ENCODE results near the gene SINHCAF. TPM values are rescaled to one million over a fixed set of nuclear protein-coding genes. Genes with fewer than 3 reads are reported as not detected.

Gene SINHCAF
- polyA plus RNA-seq, 1 donor from 2014 or later, result 80.5 TPM

DNA sequence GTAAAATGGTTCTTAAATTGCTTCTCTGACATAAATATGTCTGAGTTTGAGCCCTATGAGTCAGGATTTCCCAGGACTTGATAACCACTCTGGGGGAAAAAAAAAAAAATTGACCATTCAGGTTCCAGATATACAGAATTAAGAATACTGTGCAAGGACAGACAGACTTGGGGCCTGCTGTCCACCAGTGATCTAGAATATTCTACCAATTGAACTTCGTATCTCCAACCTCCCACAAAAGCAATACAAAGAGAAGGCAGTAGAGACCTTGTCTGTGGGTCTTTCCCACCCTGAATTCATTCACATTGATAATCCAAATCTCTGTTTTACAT lies 4.1 kb downstream of the SINHCAF start:
- no peak overlapping the region for H3K27ac ChIP-seq (ENCODE audit: low read length)
- peaks cover 2% of the 10 kb centered on the region for H3F3A ChIP-seq (ENCODE audit: insufficient read depth, low read length, poor library complexity, severe bottlenecking)
- H3K36me3 ChIP-seq (ENCODE audit: insufficient read depth, low read length), result no peaks in the 10 kb centered on the region
- peak overlapping the region; percentile 75 for H3K4me2 ChIP-seq (ENCODE audit: low read length)
- H4K20me1 ChIP-seq (ENCODE audit: insufficient read depth), result no peaks in the 10 kb centered on the region
- H2AFZ ChIP-seq (ENCODE audit: low read depth, low read length), result no peak overlapping the region
- TF ChIP-seq RAD21 (conservative IDR thresholded peaks at IDR 0.05), result no peak
- TF ChIP-seq EP300 (conservative IDR thresholded peaks at IDR 0.05; ENCODE audit: poor library complexity, severe bottlenecking), result no peak
- TF ChIP-seq SMC3 (conservative IDR thresholded peaks at IDR 0.05; ENCODE audit: poor library complexity), result no peak
- TF ChIP-seq POLR2AphosphoS5 (IDR thresholded peaks at IDR 0.05), result no peak
- TF ChIP-seq REST (IDR thresholded peaks at IDR 0.05; ENCODE audit: borderline replicate concordance), result no peak
- TF ChIP-seq EZH2 (IDR thresholded peaks at IDR 0.05; ENCODE audit: borderline replicate concordance, insufficient read depth, low read length, poor library complexity, severe bottlenecking), result no peak
- TF ChIP-seq MXI1 (conservative IDR thresholded peaks at IDR 0.05; ENCODE audit: poor library complexity, severe bottlenecking), result no peak
- TF ChIP-seq CTCF (IDR thresholded peaks at IDR 0.05; ENCODE audit: poor library complexity, severe bottlenecking), result no peak
- TF ChIP-seq TAF1 (IDR thresholded peaks at IDR 0.05; ENCODE audit: low read depth), result no peak
- no peak overlapping the region for H3K9ac ChIP-seq (ENCODE audit: low read length)
- no peaks in the 10 kb centered on the region for H3K9me2 ChIP-seq (ENCODE audit: insufficient read depth, low read length)
- H3K27me3 ChIP-seq (ENCODE audit: insufficient read depth, low read depth, low read length), result no peaks in the 10 kb centered on the region
- peaks cover 71% of the 10 kb centered on the region for H3K79me2 ChIP-seq (replicated peaks; ENCODE audit: insufficient read depth, low read length)
- H3K4me3 ChIP-seq (ENCODE audit: low read length), result peak overlapping the region; percentile 90
- no peaks in the 10 kb centered on the region for H3K9me3 ChIP-seq (ENCODE audit: low read length)

- Histone ChIP-seq H3K79me2 (replicated peaks; ENCODE audit: insufficient read depth, low read length) (peaks cover 76% of the 10 kb centered on the region), H2AFZ (ENCODE audit: low read depth, low read length) (no peak overlapping the region), H4K20me1 (ENCODE audit: insufficient read depth) (no peaks in the 10 kb centered on the region), H3K4me2 (ENCODE audit: low read length) (no peak overlapping the region), H3K9ac (ENCODE audit: low read length) (no peak overlapping the region), H3K4me3 (ENCODE audit: low read length) (peak overlapping the region; percentile 90), H3K27me3 (ENCODE audit: insufficient read depth, low read depth, low read length) (no peaks in the 10 kb centered on the region), H3K27ac (ENCODE audit: low read length) (no peak overlapping the region), H3K36me3 (ENCODE audit: insufficient read depth, low read length) (no peaks in the 10 kb centered on the region), H3K9me2 (ENCODE audit: insufficient read depth, low read length) (no peaks in the 10 kb centered on the region), H3K9me3 (ENCODE audit: low read length) (no peaks in the 10 kb centered on the region), H3F3A (ENCODE audit: insufficient read depth, low read length, poor library complexity, severe bottlenecking) (no peaks in the 10 kb centered on the region)
- TF ChIP-seq POLR2AphosphoS5 (IDR thresholded peaks at IDR 0.05), result no peak
- no peak for TF ChIP-seq TAF1 (IDR thresholded peaks at IDR 0.05; ENCODE audit: low read depth)
- TF ChIP-seq CTCF (IDR thresholded peaks at IDR 0.05; ENCODE audit: poor library complexity, severe bottlenecking), result no peak
- no peak for TF ChIP-seq SMC3 (conservative IDR thresholded peaks at IDR 0.05; ENCODE audit: poor library complexity)
- TF ChIP-seq REST (IDR thresholded peaks at IDR 0.05; ENCODE audit: borderline replicate concordance), result no peak
- TF ChIP-seq RAD21 (conservative IDR thresholded peaks at IDR 0.05), result no peak
- no peak for TF ChIP-seq EP300 (conservative IDR thresholded peaks at IDR 0.05; ENCODE audit: poor library complexity, severe bottlenecking)
- TF ChIP-seq EZH2 (IDR thresholded peaks at IDR 0.05; ENCODE audit: borderline replicate concordance, insufficient read depth, low read length, poor library complexity, severe bottlenecking), result no peak
- no peak for TF ChIP-seq MXI1 (conservative IDR thresholded peaks at IDR 0.05; ENCODE audit: poor library complexity, severe bottlenecking)
Measured at GRCh38 chr12:31321186-31321896, 4.6 kb downstream of the SINHCAF start.

All from neural cell (in vitro differentiated cells).